HCT116 (cell line): ENCODE measurements around the gene MGST3.

Experiments used
- ATF3 ChIP-seq: IDR thresholded peaks from 2 replicates; pipeline ENCODE4 v1.6.1; 2012
- CEBPB ChIP-seq: IDR thresholded peaks from 2 replicates; pipeline ENCODE4 v1.6.1; 2012; ENCODE audit warnings: low read depth
- CTCF ChIP-seq, 3 experiments: fragments of 200-600 bp in 1 of 3; sonication (generic) in 1 of 3; IDR thresholded peaks in 2 of 3; conservative IDR thresholded peaks in 1 of 3; 2 replicates each; pipeline ENCODE4 v1.5.1; 2012 to 2017; ENCODE audit warnings: low read depth in 2 of 3, low read length in 2 of 3, antibody characterized with exemption in 1 of 3, borderline replicate concordance in 1 of 3, control low read depth in 1 of 3, mild to moderate bottlenecking in 1 of 3, mixed read lengths in 1 of 3, mixed run types in 1 of 3, moderate library complexity in 1 of 3; ENCODE audit not compliant: insufficient read depth in 1 of 3
- ELF1 ChIP-seq: IDR thresholded peaks from 2 replicates; pipeline ENCODE4 v1.6.1; 2012; ENCODE audit warnings: low read depth, borderline replicate concordance
- EZH2 ChIP-seq: fragments of 200-600 bp; sonication (generic); IDR thresholded peaks from 2 replicates; pipeline ENCODE4 v1.6.1; 2017; ENCODE audit warnings: antibody characterized with exemption, mixed run types
- EZH2phosphoT487 ChIP-seq: fragments of 200-600 bp; IDR thresholded peaks from 2 replicates; pipeline ENCODE4 v1.6.1; 2018; ENCODE audit warnings: antibody characterized with exemption, borderline replicate concordance
- MAX ChIP-seq: IDR thresholded peaks from 2 replicates; pipeline ENCODE4 v1.6.1; 2012
- POLR2A ChIP-seq: IDR thresholded peaks from 2 replicates; pipeline ENCODE4 v1.7.0; 2011; ENCODE audit warnings: borderline replicate concordance; ENCODE audit not compliant: insufficient read depth, insufficient read length; ENCODE audit errors: extremely low read depth
- POLR2AphosphoS5 ChIP-seq: IDR thresholded peaks from 2 replicates; pipeline ENCODE4 v1.6.1; 2011; ENCODE audit warnings: mild to moderate bottlenecking, low read depth, low read length, moderate library complexity
- REST ChIP-seq: IDR thresholded peaks from 2 replicates; pipeline ENCODE4 v1.6.1; 2012; ENCODE audit warnings: low read depth
- SIN3A ChIP-seq: IDR thresholded peaks from 2 replicates; pipeline ENCODE4 v1.6.1; 2012; ENCODE audit warnings: low read depth
- SP1 ChIP-seq: IDR thresholded peaks from 2 replicates; pipeline ENCODE4 v1.6.1; 2012; ENCODE audit warnings: low read depth
- TCF7L2 ChIP-seq: IDR thresholded peaks from 2 replicates; pipeline ENCODE4 v1.7.0; 2011; ENCODE audit warnings: borderline replicate concordance, inconsistent platforms; ENCODE audit not compliant: insufficient read depth, insufficient read length; ENCODE audit errors: extremely low read depth
- ZFX ChIP-seq: fragments of 450-650 bp; IDR thresholded peaks from 2 replicates; pipeline ENCODE4 v1.6.1; 2017

GRCh38 chr1:165624441-165624840 is 6.6 kb upstream of the MGST3 start:
- no peak for TF ChIP-seq EZH2phosphoT487
- TF ChIP-seq CTCF (IDR thresholded peaks at IDR 0.05 in 2 of 3, conservative IDR thresholded peaks at IDR 0.05 in 1 of 3; ENCODE audit: borderline replicate concordance in 1 of 3, insufficient read depth in 1 of 3, low read depth in 2 of 3, low read length in 2 of 3), result no peak
- no peak for TF ChIP-seq POLR2AphosphoS5
- TF ChIP-seq ELF1, result no peak
- TF ChIP-seq EZH2, result no peak
- TF ChIP-seq POLR2A, result no peak
- no peak for TF ChIP-seq REST
- TF ChIP-seq ATF3, result no peak
- TF ChIP-seq ZFX, result no peak
- no peak for TF ChIP-seq SP1
- TF ChIP-seq CEBPB, result no peak
- no peak for TF ChIP-seq TCF7L2
- no peak for TF ChIP-seq SIN3A
- TF ChIP-seq MAX, result no peak
